Measurements from ENCODE around the gene TASOR2. TPM values are rescaled to one million over a fixed set of nuclear protein-coding genes. Genes with fewer than 3 reads are reported as not detected.

Gene TASOR2
- total and polyA plus RNA-seq, 4 donors = 12.3 to 108 (median 29.1) TPM

GRCh38 chr10:5692461-5693358 is 8.1 kb downstream of the TASOR2 start:
- TF ChIP-seq CTCF (IDR thresholded peaks at IDR 0.05; ENCODE audit: control extremely low read depth, extremely low read depth) = no peak
- peak overlapping the region; percentile 20 for H3K4me3 ChIP-seq
- no peaks in the 10 kb centered on the region for H3K9me3 ChIP-seq (ENCODE audit: control insufficient read depth in 4 of 4, insufficient read depth in 3 of 4, low read length in 3 of 4)
- ATAC-seq (ENCODE audit: insufficient read depth, low FRiP score) (peak; percentile 64), DNase-seq (peak; percentile 63 to 74 (median 65))
- H3K4me1 ChIP-seq (ENCODE audit: control insufficient read depth in 5 of 5, insufficient read depth in 5 of 5, low read length in 5 of 5) = peaks cover 0 to 16% (median 7%) of the 10 kb centered on the region in 5 donors
- peak overlapping the region; percentile 5 to 68 for H3K9ac ChIP-seq (ENCODE audit: insufficient read depth in 1 of 2, low read length in 2 of 2)
- no peaks in the 10 kb centered on the region for H3K36me3 ChIP-seq (ENCODE audit: control insufficient read depth in 4 of 4, insufficient read depth in 4 of 4, low read length in 4 of 4)
- no peaks in the 10 kb centered on the region for H3K27me3 ChIP-seq (ENCODE audit: control insufficient read depth in 3 of 3, insufficient read depth in 3 of 3, low read length in 2 of 3)
- peak overlapping the region in 1 of 2 donors; percentile 2 for H3K27ac ChIP-seq (ENCODE audit: low read depth in 1 of 2, low read length in 1 of 2)
- 5 to 10% methylated on average over 49 of the region's 49 CpGs for WGBS, 2 donors

- WGBS, 2 donors = 35 to 61% methylated on average over 1 of the region's 1 CpG
- Histone ChIP-seq H3K36me3 (ENCODE audit: control insufficient read depth in 4 of 4, insufficient read depth in 4 of 4, low read length in 4 of 4) (no peaks in the 10 kb centered on the region), H3K27ac (ENCODE audit: low read depth in 1 of 2, low read length in 1 of 2) (no peak overlapping the region), H3K4me3 (no peak overlapping the region), H3K9ac (ENCODE audit: insufficient read depth in 1 of 2, low read length in 2 of 2) (no peak overlapping the region), H3K4me1 (ENCODE audit: control insufficient read depth in 5 of 5, insufficient read depth in 5 of 5, low read length in 5 of 5) (peaks cover 0 to 16% (median 8%) of the 10 kb centered on the region in 5 donors), H3K9me3 (ENCODE audit: control insufficient read depth in 4 of 4, insufficient read depth in 3 of 4, low read length in 3 of 4) (no peaks in the 10 kb centered on the region), H3K27me3 (ENCODE audit: control insufficient read depth in 3 of 3, insufficient read depth in 3 of 3, low read length in 2 of 3) (no peaks in the 10 kb centered on the region)
- no peak for ATAC-seq (ENCODE audit: insufficient read depth, low FRiP score)
- DNase-seq = no peak
- no peak for TF ChIP-seq CTCF (IDR thresholded peaks at IDR 0.05; ENCODE audit: control extremely low read depth, extremely low read depth)
Measured at GRCh38 chr10:5694573-5694972, 9.9 kb downstream of the TASOR2 start.

GRCh38 chr10:5697342-5697741 is 12.7 kb downstream of the TASOR2 start:
- Histone ChIP-seq H3K36me3 (ENCODE audit: control insufficient read depth in 4 of 4, insufficient read depth in 4 of 4, low read length in 4 of 4) (no peaks in the 10 kb centered on the region), H3K27ac (ENCODE audit: low read depth in 1 of 2, low read length in 1 of 2) (no peak overlapping the region), H3K27me3 (ENCODE audit: control insufficient read depth in 3 of 3, insufficient read depth in 3 of 3, low read length in 2 of 3) (no peaks in the 10 kb centered on the region), H3K4me1 (ENCODE audit: control insufficient read depth in 5 of 5, insufficient read depth in 5 of 5, low read length in 5 of 5) (peaks cover 0 to 9% (median 5%) of the 10 kb centered on the region in 5 donors), H3K9me3 (ENCODE audit: control insufficient read depth in 4 of 4, insufficient read depth in 3 of 4, low read length in 3 of 4) (no peaks in the 10 kb centered on the region), H3K4me3 (no peak overlapping the region), H3K9ac (ENCODE audit: insufficient read depth in 1 of 2, low read length in 2 of 2) (no peak overlapping the region)
- no peak for DNase-seq
- ATAC-seq (ENCODE audit: insufficient read depth, low FRiP score) = no peak
- WGBS, 2 donors = 93 to 96% methylated on average over 2 of the region's 2 CpGs
- no peak for TF ChIP-seq CTCF (IDR thresholded peaks at IDR 0.05; ENCODE audit: control extremely low read depth, extremely low read depth)
